SK-N-SH (cell line): ENCODE measurements around the gene PCYT1B. TPM values are rescaled to one million over a fixed set of nuclear protein-coding genes. Genes with fewer than 3 reads are reported as not detected.

ENCODE experiments used
- CTCF ChIA-PET: fragments of 300-600, 350-600 bp; formaldehyde crosslinking; extraction: SDS; loops from one replicate; lab custom pipeline; 2021; lab: Yijun Ruan, JAX
- POLR2A ChIA-PET: fragments of 350-600 bp; sonication (Branson Sonifier 250); formaldehyde crosslinking; extraction: SDS; loops from one replicate; lab custom pipeline; 2020; ENCODE audit warnings: antibody characterized with exemption, inconsistent platforms; lab: Yijun Ruan, JAX
- DNase-seq: peaks from one replicate; pipeline ENCODE4 v3.0.0; 2012
- H2AFZ ChIP-seq: fragments of 200-600 bp; sonication (generic); 2 replicates; pipeline ENCODE4 v1.8.1; 2016; ENCODE audit warnings: antibody characterized with exemption, mild to moderate bottlenecking, low read depth
- H3F3A ChIP-seq: fragments of 200-600 bp; sonication (generic); replicated peaks from 2 replicates; pipeline ENCODE3; 2016; ENCODE audit warnings: antibody characterized with exemption, mild to moderate bottlenecking; ENCODE audit not compliant: insufficient read depth
- H3K27ac ChIP-seq, 2 experiments: fragments of 200-500 bp in 1 of 2; fragments of 200-600 bp in 1 of 2; sonication (Bioruptor generic) in 1 of 2; sonication (generic), shearing (Covaris generic) in 1 of 2; 2 replicates each; pipeline versions ENCODE4 v1.5.1 to v1.6.1; 2014 to 2016; ENCODE audit warnings: low read depth in 2 of 2, inconsistent platforms in 1 of 2, low read length in 1 of 2, mild to moderate bottlenecking in 1 of 2, mixed read lengths in 1 of 2
- H3K27me3 ChIP-seq: fragments of 200-600 bp; sonication (generic), shearing (Covaris generic); 2 replicates; pipeline ENCODE4 v1.6.1; 2016; ENCODE audit warnings: mixed run types; ENCODE audit not compliant: insufficient read depth
- H3K36me3 ChIP-seq, 2 experiments: fragments of 200-500 bp in 1 of 2; fragments of 200-600 bp in 1 of 2; sonication (Bioruptor generic) in 1 of 2; sonication (generic) in 1 of 2; replicated peaks in 1 of 2; 2 replicates each; pipeline versions ENCODE3 to v1.5.1; 2014 to 2016; ENCODE audit warnings: low read length in 1 of 2, mild to moderate bottlenecking in 1 of 2; ENCODE audit not compliant: insufficient read depth in 2 of 2, control insufficient read depth in 1 of 2
- H3K4me1 ChIP-seq, 2 experiments: fragments of 200-500 bp in 1 of 2; fragments of 200-600 bp in 1 of 2; sonication (Bioruptor generic) in 1 of 2; sonication (generic), shearing (Covaris generic) in 1 of 2; 2 replicates each; pipeline versions ENCODE4 v1.5.1 to v1.6.1; 2014 to 2016; ENCODE audit warnings: low read depth in 1 of 2, low read length in 1 of 2, mixed run types in 1 of 2; ENCODE audit not compliant: insufficient read depth in 2 of 2, control insufficient read depth in 1 of 2
- H3K4me2 ChIP-seq: fragments of 200-600 bp; sonication (generic), shearing (Covaris generic); 2 replicates; pipeline ENCODE4 v1.6.1; 2017; ENCODE audit warnings: mixed run types
- H3K4me3 ChIP-seq, 2 experiments: fragments of 200-500 bp in 1 of 2; fragments of 200-600 bp in 1 of 2; sonication (Bioruptor generic) in 1 of 2; sonication (generic), shearing (Covaris generic) in 1 of 2; 2 replicates each; pipeline versions ENCODE4 v1.5.1 to v1.8.1; 2014 to 2016; ENCODE audit warnings: low read depth in 2 of 2, inconsistent platforms in 1 of 2, low read length in 1 of 2, mild to moderate bottlenecking in 1 of 2, mixed read lengths in 1 of 2, moderate library complexity in 1 of 2
- H3K79me2 ChIP-seq: fragments of 200-600 bp; sonication (generic); 2 replicates; pipeline ENCODE4 v1.8.1; 2017; ENCODE audit warnings: mild to moderate bottlenecking; ENCODE audit not compliant: insufficient read depth
- H3K9ac ChIP-seq: fragments of 200-600 bp; sonication (generic); 2 replicates; pipeline ENCODE4 v1.6.1; 2017; ENCODE audit warnings: mixed run types
- H3K9me2 ChIP-seq: fragments of 200-600 bp; sonication (generic); 2 replicates; pipeline ENCODE4 v1.6.1; 2017; ENCODE audit warnings: mixed run types
- H3K9me3 ChIP-seq: fragments of 200-600 bp; sonication (generic); 2 replicates; pipeline ENCODE4 v1.6.1; 2017; ENCODE audit warnings: mixed run types, mild to moderate bottlenecking, moderate library complexity
- H4K20me1 ChIP-seq: fragments of 200-600 bp; sonication (generic); 2 replicates; pipeline ENCODE4 v1.6.1; 2017; ENCODE audit warnings: mild to moderate bottlenecking, mixed run types; ENCODE audit not compliant: insufficient read depth
- ELF1 ChIP-seq: IDR thresholded peaks from 2 replicates; pipeline ENCODE4 v1.4.0; 2012
- EP300 ChIP-seq, 2 experiments: IDR thresholded peaks; 2 replicates each; pipeline versions ENCODE4 v1.4.0 to v1.6.1; 2012; ENCODE audit warnings: borderline replicate concordance in 1 of 2, low read depth in 1 of 2, low read length in 1 of 2
- EZH2phosphoT487 ChIP-seq: fragments of 200-600 bp; sonication (generic); IDR thresholded peaks from 2 replicates; pipeline ENCODE4 v1.6.1; 2017; ENCODE audit warnings: low read depth, mixed run types, mild to moderate bottlenecking, antibody characterized with exemption, moderate library complexity, borderline replicate concordance
- FOXJ3 ChIP-seq: sonication (generic); formaldehyde crosslinking; IDR thresholded peaks from 2 replicates; pipeline ENCODE4 v1.5.1; 2020; ENCODE audit warnings: mild to moderate bottlenecking, missing genetic modification reagents
- GABPA ChIP-seq: IDR thresholded peaks from 2 replicates; pipeline ENCODE4 v1.4.0; 2012; ENCODE audit warnings: low read depth, mild to moderate bottlenecking
- GATA2 ChIP-seq: sonication (generic); formaldehyde crosslinking; IDR thresholded peaks from 2 replicates; pipeline ENCODE4 v1.5.0; 2020; ENCODE audit warnings: mild to moderate bottlenecking, missing genetic modification reagents
- MXI1 ChIP-seq: IDR thresholded peaks from 2 replicates; pipeline ENCODE4 v1.6.1; 2012; ENCODE audit warnings: mild to moderate bottlenecking, low read depth, low read length, improper control_type of control experiment
- POLR2AphosphoS5 ChIP-seq: IDR thresholded peaks from 2 replicates; pipeline ENCODE4 v1.6.1; 2012; ENCODE audit warnings: low read depth, low read length
- RCOR1 ChIP-seq: fragments of 150-350 bp; IDR thresholded peaks from 2 replicates; pipeline ENCODE4 v1.6.1; 2017; ENCODE audit warnings: antibody characterized with exemption, low read length
- REST ChIP-seq: IDR thresholded peaks from 2 replicates; pipeline ENCODE4 v1.6.1; 2012; ENCODE audit warnings: mild to moderate bottlenecking, low read depth, low read length, moderate library complexity
- SIN3A ChIP-seq: IDR thresholded peaks from 2 replicates; pipeline ENCODE4 v1.6.1; 2012; ENCODE audit warnings: low read depth, mild to moderate bottlenecking, low read length, moderate library complexity, borderline replicate concordance
- TAF1 ChIP-seq: IDR thresholded peaks from 2 replicates; pipeline ENCODE4 v1.6.1; 2012; ENCODE audit warnings: low read depth, mild to moderate bottlenecking, low read length, moderate library complexity, borderline replicate concordance
- TEAD4 ChIP-seq: IDR thresholded peaks from 2 replicates; pipeline ENCODE4 v1.4.0; 2012; ENCODE audit warnings: mild to moderate bottlenecking, borderline replicate concordance; ENCODE audit not compliant: insufficient read depth
- USF1 ChIP-seq: IDR thresholded peaks from 2 replicates; pipeline ENCODE4 v1.4.0; 2012; ENCODE audit warnings: low read depth, borderline replicate concordance
- USF2 ChIP-seq: fragments of 150-350 bp; IDR thresholded peaks from 2 replicates; pipeline ENCODE4 v1.6.1; 2017; ENCODE audit warnings: antibody characterized with exemption, low read length, low read depth, borderline replicate concordance
- ZBTB33 ChIP-seq: IDR thresholded peaks from 2 replicates; pipeline ENCODE4 v1.4.0; 2012; ENCODE audit warnings: low read depth, borderline replicate concordance
- WGBS: methylation state at CpG from one replicate; pipeline ENCODE4 v1.1.6; 2017; ENCODE audit warnings: low lambda C conversion rate; 5-methylcytosine and 5-hydroxymethylcytosine counted together
- polyA plus RNA-seq, 3 experiments: library from polyadenylated mRNA; depleted of rRNA; stranded (reverse); fragments of >200 nt; gene quantifications; 2 replicates each; pipeline ENCODE4 v1.2.3, GENCODE V29; 2012

The PCYT1B gene
- polyA plus RNA-seq, 1 of the 3 experiments (the other 2 are of a cell fraction): 2.6 TPM

- Histone ChIP-seq H2AFZ (no peak overlapping the region), H3K4me1 (no peaks in the 10 kb centered on the region), H3K9ac (no peak overlapping the region), H3K4me2 (no peak overlapping the region), H3K27ac (no peak overlapping the region), H3K9me2 (no peaks in the 10 kb centered on the region), H3K4me3 (no peak overlapping the region), H3K36me3 (no peaks in the 10 kb centered on the region), H4K20me1 (no peaks in the 10 kb centered on the region), H3K9me3 (no peaks in the 10 kb centered on the region), H3K79me2 (no peaks in the 10 kb centered on the region), H3K27me3 (no peaks in the 10 kb centered on the region; the same call in 1 of the 2 replicates), H3F3A (no peaks in the 10 kb centered on the region)
- TF ChIP-seq EP300 (IDR thresholded peaks at IDR 0.05; ENCODE audit: borderline replicate concordance in 1 of 2, low read depth in 1 of 2, low read length in 1 of 2) (no peak), GABPA (no peak), USF2 (no peak), ZBTB33 (no peak), USF1 (no peak), RCOR1 (no peak), EZH2phosphoT487 (no peak), SIN3A (no peak), FOXJ3 (CRISPR knock-in tag) (no peak), MXI1 (no peak), TAF1 (no peak), POLR2AphosphoS5 (no peak), REST (no peak), TEAD4 (no peak), ELF1 (no peak), GATA2 (CRISPR knock-in tag) (no peak)
- no peak for DNase-seq
- CTCF ChIA-PET: no interaction called here
- 43% methylated on average over 19 of the region's 19 CpGs for WGBS
- POLR2A ChIA-PET: no interaction called here
Observed at GRCh38 chrX:24563291-24564010, 83.7 kb downstream of the PCYT1B start.
